Urothelium cell line (cell line): Measurements from ENCODE around the gene TPI1.

Experiments used
- DNase-seq: peaks from one replicate; pipeline ENCODE4 v3.0.0; 2011; ENCODE audit warnings: low spot score, mixed read lengths
- FAIRE-seq: peaks from 2 replicates; lab custom pipeline; 2011; peaks lifted over from hg19 to GRCh38; lab: Jason Lieb, UNC

The TPI1 gene

GRCh38 chr12:6827982-6828780 lies 39.1 kb upstream of the TPI1 start, which contains the start of gene P3H3:
P3H3 (plus strand) TSS chr12:6828407; CDS start chr12:6828441, 34 bp downstream.
- peak; percentile 77 for FAIRE-seq
- peak; percentile 68 for DNase-seq

- FAIRE-seq = peak; percentile 74
- peak; percentile 64 for DNase-seq
Measured at GRCh38 chr12:6828781-6829535, 38.4 kb upstream of the TPI1 start.

GRCh38 chr12:6829536-6830220 lies 37.7 kb upstream of the TPI1 start:
- FAIRE-seq (no peak), DNase-seq (peak; percentile 71)

- FAIRE-seq (peak; percentile 48), DNase-seq (no peak)
Measured at GRCh38 chr12:6830286-6830890, 36.9 kb upstream of the TPI1 start.

GRCh38 chr12:6830999-6831398 lies 36.3 kb upstream of the TPI1 start:
- no peak for FAIRE-seq
- no peak for DNase-seq

GRCh38 chr12:6831450-6831995 lies 35.8 kb upstream of the TPI1 start:
- DNase-seq = no peak
- peak; percentile 27 for FAIRE-seq

- FAIRE-seq (no peak), DNase-seq (no peak)
Measured at GRCh38 chr12:6832125-6832524, 35.2 kb upstream of the TPI1 start.

GRCh38 chr12:6833189-6833890 lies 34.0 kb upstream of the TPI1 start:
- no peak for DNase-seq
- no peak for FAIRE-seq

GRCh38 chr12:6834254-6834653 lies 33.1 kb upstream of the TPI1 start:
- DNase-seq (no peak), FAIRE-seq (no peak)

GRCh38 chr12:6834873-6835272 lies 32.5 kb upstream of the TPI1 start:
- DNase-seq (no peak), FAIRE-seq (no peak)

GRCh38 chr12:6836851-6837250 lies 30.5 kb upstream of the TPI1 start:
- FAIRE-seq (no peak), DNase-seq (no peak)

GRCh38 chr12:6837370-6838060 lies 29.8 kb upstream of the TPI1 start:
- FAIRE-seq = no peak
- no peak for DNase-seq

GRCh38 chr12:6838854-6839253 lies 28.5 kb upstream of the TPI1 start:
- no peak for FAIRE-seq
- DNase-seq = no peak

- DNase-seq (no peak), FAIRE-seq (no peak)
Measured at GRCh38 chr12:6839482-6840201, 27.7 kb upstream of the TPI1 start.

- DNase-seq (no peak), FAIRE-seq (no peak)
Measured at GRCh38 chr12:6840330-6840729, 27.0 kb upstream of the TPI1 start.

GRCh38 chr12:6840761-6841515 lies 26.4 kb upstream of the TPI1 start, which contains the start of gene GNB3:
GNB3 (plus strand) TSS chr12:6840925; CDS start chr12:6841288, 363 bp downstream.
- FAIRE-seq (no peak), DNase-seq (no peak)

GRCh38 chr12:6842075-6842474 lies 25.3 kb upstream of the TPI1 start:
- FAIRE-seq (no peak), DNase-seq (no peak)
